Endothelial cell of umbilical vein (primary cell): Measurements from ENCODE around the gene GAPDH. TPM values are rescaled to one million over a fixed set of nuclear protein-coding genes. Genes with fewer than 3 reads are reported as not detected.

Experiments used
- BruUV-seq: library from RNA; stranded (reverse); fragments of 400-500 nt; replicated peaks from 2 replicates; lab custom pipeline; 2021; lab: Mats Ljungman, UMichigan
- CTCF ChIA-PET: fragments of 300-600, 350-600 bp; sonication (Branson Sonifier 250); formaldehyde crosslinking; loops from one replicate; lab custom pipeline; 2021; ENCODE audit warnings: antibody characterized with exemption, inconsistent platforms; lab: Charles Lee
- POLR2A ChIA-PET: fragments of 300-600, 350-600 bp; sonication (Branson Sonifier 250); formaldehyde crosslinking; loops from one replicate; lab custom pipeline; 2021; ENCODE audit warnings: antibody characterized with exemption, inconsistent platforms; lab: Charles Lee
- DNase-seq: peaks from one replicate; pipeline ENCODE4 v3.0.0-alpha.2; 2011; ENCODE audit warnings: low read depth, low spot score
- FAIRE-seq: peaks from 2 replicates; lab custom pipeline; 2011; peaks lifted over from hg19 to GRCh38; lab: Jason Lieb, UNC
- H2AFZ ChIP-seq: 2 replicates; pipeline ENCODE4 v1.6.0; 2012; ENCODE audit warnings: low read depth, low read length, control low read depth, inconsistent platforms
- H3K27ac ChIP-seq: 2 replicates; pipeline ENCODE4 v1.5.1; 2011; ENCODE audit warnings: low read depth, mild to moderate bottlenecking, control low read depth, low read length, moderate library complexity; ENCODE audit not compliant: insufficient read depth
- H3K27me3 ChIP-seq, 2 experiments: 2 replicates each; pipeline versions ENCODE4 v1.6.0 to v1.6.1; 2011; ENCODE audit warnings: low read length in 2 of 2, mixed read lengths in 1 of 2; ENCODE audit not compliant: control insufficient read depth in 2 of 2, insufficient read depth in 2 of 2
- H3K36me3 ChIP-seq, 2 experiments: 2 replicates in 1 of 2; 3 replicates in 1 of 2; pipeline ENCODE4 v1.5.1; 2011; ENCODE audit warnings: low read length in 2 of 2, mild to moderate bottlenecking in 1 of 2, moderate library complexity in 1 of 2; ENCODE audit not compliant: control insufficient read depth in 2 of 2, insufficient read depth in 2 of 2; ENCODE audit errors: extremely low read depth in 1 of 2
- H3K4me1 ChIP-seq: 3 replicates; pipeline ENCODE4 v1.5.1; 2011; ENCODE audit warnings: mild to moderate bottlenecking, low read length; ENCODE audit not compliant: control insufficient read depth, insufficient read depth; ENCODE audit errors: extremely low read depth
- H3K4me2 ChIP-seq: 2 replicates; pipeline ENCODE4 v1.6.1; 2011; ENCODE audit warnings: low read length, control low read depth, mixed read lengths; ENCODE audit not compliant: insufficient read depth
- H3K4me3 ChIP-seq, 3 experiments: fragments of 200-600 bp in 1 of 3; sonication (generic), shearing (Covaris generic) in 1 of 3; replicated peaks in 1 of 3; 2 replicates each; pipeline ENCODE4 v1.5.1; 2011 to 2016; ENCODE audit warnings: control low read depth in 3 of 3, low read length in 3 of 3, mild to moderate bottlenecking in 2 of 3, inconsistent platforms in 1 of 3, low read depth in 1 of 3, moderate library complexity in 1 of 3; ENCODE audit not compliant: insufficient read depth in 1 of 3
- H3K79me2 ChIP-seq: 2 replicates; pipeline ENCODE4 v1.6.0; 2012; ENCODE audit warnings: low read length, inconsistent platforms; ENCODE audit not compliant: control insufficient read depth, insufficient read depth
- H3K9ac ChIP-seq: replicated peaks from 2 replicates; pipeline ENCODE3; 2011; ENCODE audit warnings: low read length, control low read depth; ENCODE audit not compliant: insufficient read depth; ENCODE audit errors: extremely low read depth
- H3K9me1 ChIP-seq: replicated peaks from 3 replicates; pipeline ENCODE4 v1.6.0; 2011; ENCODE audit warnings: mild to moderate bottlenecking, low read length; ENCODE audit not compliant: control insufficient read depth, insufficient read depth; ENCODE audit errors: extremely low read depth
- H3K9me3 ChIP-seq: replicated peaks from 2 replicates; pipeline ENCODE4 v1.5.1; 2012; ENCODE audit warnings: low read length, inconsistent platforms; ENCODE audit not compliant: control insufficient read depth, insufficient read depth
- H4K20me1 ChIP-seq: replicated peaks from 2 replicates; pipeline ENCODE3; 2011; ENCODE audit warnings: mild to moderate bottlenecking, low read length; ENCODE audit not compliant: control insufficient read depth, insufficient read depth; ENCODE audit errors: extremely low read depth
- CTCF ChIP-seq, 2 donors: IDR thresholded peaks; 1 replicate in 1 of 2; 2 replicates in 1 of 2; pipeline ENCODE4 v1.5.1; 2011; ENCODE audit warnings: low read length in 2 of 2, mild to moderate bottlenecking in 2 of 2, moderate library complexity in 2 of 2, control low read depth in 1 of 2, inconsistent platforms in 1 of 2, low read depth in 1 of 2; ENCODE audit not compliant: insufficient read depth in 1 of 2; ENCODE audit errors: extremely low read depth in 1 of 2
- EZH2 ChIP-seq: IDR thresholded peaks from 2 replicates; pipeline ENCODE4 v1.6.1; 2012; ENCODE audit warnings: borderline replicate concordance, low read depth, mild to moderate bottlenecking, moderate library complexity, low read length, inconsistent platforms; ENCODE audit not compliant: severe bottlenecking
- FOS ChIP-seq: IDR thresholded peaks from 2 replicates; pipeline ENCODE4 v1.6.1; 2011; ENCODE audit warnings: mild to moderate bottlenecking, low read length, moderate library complexity, borderline replicate concordance; ENCODE audit not compliant: insufficient read depth
- GATA2 ChIP-seq: IDR thresholded peaks from 2 replicates; pipeline ENCODE4 v1.7.0; 2011; ENCODE audit warnings: low read depth, mild to moderate bottlenecking, moderate library complexity, mixed read lengths, low read length; ENCODE audit not compliant: insufficient read length, insufficient read depth
- JUN ChIP-seq: IDR thresholded peaks from 2 replicates; pipeline ENCODE4 v1.6.1; 2011; ENCODE audit warnings: borderline replicate concordance, low read depth; ENCODE audit not compliant: insufficient read length, insufficient read depth
- MAX ChIP-seq: IDR thresholded peaks from 2 replicates; pipeline ENCODE4 v1.6.1; 2011; ENCODE audit not compliant: insufficient read depth, insufficient read length
- MYC ChIP-seq: IDR thresholded peaks from one replicate; pipeline ENCODE4 v1.6.1; 2011; ENCODE audit warnings: mild to moderate bottlenecking, low read depth, low read length
- POLR2A ChIP-seq: IDR thresholded peaks from 2 replicates; pipeline ENCODE4 v1.6.1; 2012; ENCODE audit warnings: low read depth, mild to moderate bottlenecking, control low read depth, low read length
- POLR2AphosphoS5 ChIP-seq: IDR thresholded peaks from 2 replicates; pipeline ENCODE4 v1.6.1; 2012; ENCODE audit warnings: low read depth, mild to moderate bottlenecking, control low read depth, low read length, moderate library complexity; ENCODE audit not compliant: insufficient read depth
- dilution Hi-C: fragments of 300-500 bp; cut with MboI; formaldehyde crosslinking; loops from one replicate; pipeline ENCODE4 v1.15.0; 2019; ENCODE audit warnings: low sequenced_read_pairs; ENCODE audit not compliant: extremely low pct_ligation_motif_present
- intact Hi-C: fragments of 100-400 bp; cut with micrococcal nuclease; formaldehyde crosslinking; loops from one replicate; pipeline ENCODE4 v1.10.0; 2022
- polyA plus RNA-seq, 4 experiments: library from polyadenylated mRNA; depleted of rRNA in 3 of 4; stranded (reverse) in 3 of 4; unstranded in 1 of 4; fragments of >200 nt; gene quantifications; 2 replicates each; pipeline versions ENCODE4 v1.2.1 to v1.2.3, GENCODE V29; 2011 to 2012; ENCODE audit warnings: missing spikeins in 1 of 4
- total RNA-seq: library from RNA; stranded (reverse); gene quantifications from 2 replicates; pipeline ENCODE4 v1.2.3, GENCODE V29; 2021

GAPDH gene
- total and polyA plus RNA-seq, 2 donors (not counting 3 experiments of a cell fraction or from before 2014, with no cell fraction given), result 4,648 to 8,748 TPM

GRCh38 chr12:6569786-6570185 lies 35.5 kb downstream of the GAPDH start:
- dilution Hi-C loops, result no loop called here
- Histone ChIP-seq H3K4me2 (no peak overlapping the region), H3K27me3 (no peaks in the 10 kb centered on the region), H3K4me1 (peaks cover 7% of the 10 kb centered on the region), H3K9ac (no peak overlapping the region), H4K20me1 (no peaks in the 10 kb centered on the region), H3K4me3 (no peak overlapping the region), H3K36me3 (peaks cover 8 to 32% of the 10 kb centered on the region in 2 experiments), H2AFZ (no peak overlapping the region), H3K27ac (no peak overlapping the region), H3K9me1 (no peaks in the 10 kb centered on the region), H3K9me3 (no peaks in the 10 kb centered on the region), H3K79me2 (peaks cover 25% of the 10 kb centered on the region)
- POLR2A ChIA-PET, result no interaction called here
- DNase-seq (no peak), FAIRE-seq (no peak)
- BruUV-seq, result no TSS peak
- no peak for TF ChIP-seq GATA2
- no peak for TF ChIP-seq FOS
- no peak for TF ChIP-seq POLR2AphosphoS5
- TF ChIP-seq CTCF (IDR thresholded peaks at IDR 0.05; ENCODE audit: extremely low read depth in 1 of 2, insufficient read depth in 1 of 2, low read depth in 1 of 2, low read length in 2 of 2), result no peak
- TF ChIP-seq MAX, result no peak
- TF ChIP-seq POLR2A, result no peak
- no peak for TF ChIP-seq JUN
- no peak for TF ChIP-seq MYC
- no peak for TF ChIP-seq EZH2
- CTCF ChIA-PET, result interaction anchor here (0.7 to 1.8 kb wide), 5 partner anchors 19 to 38 kb away, joined by 3 to 6 read pairs (median 4); no protein-coding TSS in a partner anchor
- intact Hi-C loops, result loop anchor here (2.0 kb wide), 1 partner anchor 37 kb away; the partner anchor contains the start of gene CHD4
